HepG2 (cell line): ENCODE data around the gene USP7. TPM values are rescaled to one million over a fixed set of nuclear protein-coding genes. Genes with fewer than 3 reads are reported as not detected.

ENCODE experiments used
- CREB3 ChIP-seq: sonication (generic); formaldehyde crosslinking; IDR thresholded peaks from 2 replicates; pipeline ENCODE4 v1.5.0; 2020; ENCODE audit warnings: missing genetic modification reagents
- FOXK1 ChIP-seq: sonication (generic); formaldehyde crosslinking; IDR thresholded peaks from 2 replicates; pipeline ENCODE4 v1.4.0; 2020; ENCODE audit warnings: low read depth, missing genetic modification reagents, borderline replicate concordance
- ISL2 ChIP-seq: sonication (generic); formaldehyde crosslinking; IDR thresholded peaks from 2 replicates; pipeline ENCODE4 v1.5.0; 2020; ENCODE audit warnings: missing genetic modification reagents
- NFE2L1 ChIP-seq: sonication (generic); formaldehyde crosslinking; IDR thresholded peaks from 2 replicates; pipeline ENCODE4 v1.4.0; 2020; ENCODE audit warnings: missing genetic modification reagents, mild to moderate bottlenecking, borderline replicate concordance
- NFIB ChIP-seq: sonication (generic); formaldehyde crosslinking; IDR thresholded peaks from 2 replicates; pipeline ENCODE4 v1.9.0; 2021; ENCODE audit warnings: missing genetic modification reagents, mild to moderate bottlenecking, borderline replicate concordance
- NR2C2 ChIP-seq: sonication (generic); formaldehyde crosslinking; IDR thresholded peaks from 2 replicates; pipeline ENCODE4 v1.4.0; 2020; ENCODE audit warnings: missing genetic modification reagents, mild to moderate bottlenecking, moderate library complexity, borderline replicate concordance
- RAD21 ChIP-seq: fragments of 450-650 bp; formaldehyde crosslinking; IDR thresholded peaks from 2 replicates; pipeline ENCODE4 v1.5.0; 2020; ENCODE audit warnings: mild to moderate bottlenecking
- SETDB1 ChIP-seq: sonication (generic); formaldehyde crosslinking; IDR thresholded peaks from 2 replicates; pipeline ENCODE4 v1.5.1; 2020; ENCODE audit warnings: missing genetic modification reagents, mild to moderate bottlenecking, borderline replicate concordance
- SYNCRIP ChIP-seq: fragments of 200-400 bp; formaldehyde crosslinking; IDR thresholded peaks from 2 replicates; pipeline ENCODE4 v1.6.1; 2018; ENCODE audit warnings: mild to moderate bottlenecking, low read depth, low read length; ENCODE audit not compliant: insufficient read depth
- ZBTB8A ChIP-seq: sonication (generic); formaldehyde crosslinking; IDR thresholded peaks from 2 replicates; pipeline ENCODE4 v1.4.0; 2020; ENCODE audit warnings: mild to moderate bottlenecking, low read depth, missing genetic modification reagents, borderline replicate concordance
- ZFP62 ChIP-seq: sonication (generic); formaldehyde crosslinking; IDR thresholded peaks from 2 replicates; pipeline ENCODE4 v1.4.0; 2020; ENCODE audit warnings: missing genetic modification reagents
- ZNF430 ChIP-seq: sonication (generic); formaldehyde crosslinking; IDR thresholded peaks from 2 replicates; pipeline ENCODE4 v1.9.0; 2021; ENCODE audit warnings: mild to moderate bottlenecking, missing genetic modification reagents
- ZNF577 ChIP-seq: sonication (generic); formaldehyde crosslinking; IDR thresholded peaks from 2 replicates; pipeline ENCODE4 v1.4.0; 2020; ENCODE audit warnings: mild to moderate bottlenecking, low read depth, missing genetic modification reagents, borderline replicate concordance
- ZNF609 ChIP-seq: sonication (generic); formaldehyde crosslinking; IDR thresholded peaks from 2 replicates; pipeline ENCODE4 v1.4.0; 2020; ENCODE audit warnings: mild to moderate bottlenecking, missing genetic modification reagents, borderline replicate concordance
- ZNF672 ChIP-seq: sonication (generic); formaldehyde crosslinking; IDR thresholded peaks from 2 replicates; pipeline ENCODE4 v1.8.1; 2022; ENCODE audit warnings: missing genetic modification reagents
- ZNF790 ChIP-seq: sonication (generic); formaldehyde crosslinking; IDR thresholded peaks from 2 replicates; pipeline ENCODE4 v1.8.0; 2022; ENCODE audit warnings: missing genetic modification reagents, mild to moderate bottlenecking, borderline replicate concordance
- ZSCAN5A ChIP-seq: sonication (generic); formaldehyde crosslinking; IDR thresholded peaks from 2 replicates; pipeline ENCODE4 v1.8.0; 2022; ENCODE audit warnings: mild to moderate bottlenecking, missing genetic modification reagents, borderline replicate concordance
- polyA plus RNA-seq, 8 experiments: library from polyadenylated mRNA; depleted of rRNA in 3 of 8; stranded (reverse) in 7 of 8; unstranded in 1 of 8; fragments of >200 nt; fragmentation: Illumina TruSeq in 4 of 8; extraction: Trizol in 4 of 8; gene quantifications; 2 replicates each; pipeline versions ENCODE4 v1.2.1 to v1.2.3, GENCODE V29; 2011 to 2016; ENCODE audit warnings: low read depth in 4 of 8, missing spikeins in 1 of 8, mixed read lengths in 1 of 8; ENCODE audit not compliant: insufficient read depth in 1 of 8
- total RNA-seq, 5 experiments: library from RNA; depleted of rRNA; stranded (reverse); fragments of >200 nt; fragmentation: Illumina TruSeq; extraction: Trizol; gene quantifications; 2 replicates each; pipeline ENCODE4 v1.2.3, GENCODE V29; 2016; ENCODE audit warnings: low read depth in 1 of 5
- TF ChIP-seq, protein P1 (sequence below): IDR thresholded peaks from 2 replicates; pipeline ENCODE4 v1.4.0; 2020; ENCODE audit warnings: mild to moderate bottlenecking, missing genetic modification reagents

The USP7 gene
- total and polyA plus RNA-seq, 2 of the 13 experiments (the other 11 are each of a cell fraction or from before 2014, with no cell fraction given), result 52.5 to 173 TPM

DNA sequence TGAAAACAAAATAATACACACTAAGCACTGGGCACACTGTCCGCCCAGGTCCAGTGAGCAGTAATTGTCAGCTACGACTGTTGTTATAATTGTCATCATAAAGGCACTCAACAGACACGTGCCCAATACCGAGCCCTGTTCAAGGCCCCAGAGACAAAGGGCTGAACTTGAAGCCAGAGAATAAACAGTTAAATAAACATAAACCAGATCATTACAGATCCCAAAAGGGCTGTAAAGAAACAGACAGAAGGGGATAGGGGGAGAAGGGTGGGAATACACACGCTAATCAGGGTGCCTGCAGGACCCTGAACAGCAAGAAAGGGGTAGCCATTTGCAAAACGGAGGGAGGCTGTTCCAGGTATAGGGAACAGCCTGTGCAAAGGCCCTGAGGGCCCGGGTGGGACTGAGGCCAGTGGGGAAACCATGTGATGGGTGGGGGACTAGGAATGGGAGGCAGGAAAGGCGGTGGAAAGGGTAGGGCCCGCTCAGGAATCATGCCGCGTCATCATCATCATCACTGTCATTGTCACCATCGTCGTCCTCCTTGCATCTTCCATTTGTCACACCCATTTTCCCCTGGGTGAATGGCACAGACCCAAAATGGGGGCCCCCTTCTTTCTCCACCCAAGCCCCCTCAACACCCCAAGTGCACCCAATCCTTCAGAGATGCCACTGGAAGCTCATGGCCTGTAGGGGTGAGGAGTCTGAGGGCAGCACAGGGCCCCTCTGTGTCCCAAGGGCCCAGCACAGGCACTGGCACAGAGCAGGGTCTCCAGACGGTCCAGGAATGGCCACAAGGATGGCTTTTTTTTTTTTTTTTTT lies 101.2 kb downstream of the USP7 start (continued):
- TF ChIP-seq ZNF609 (CRISPR knock-in tag) (no peak), NFE2L1 (CRISPR knock-in tag) (no peak), ZNF430 (CRISPR knock-in tag) (peak; percentile 52; the same call in 1 of the 2 replicates), ZSCAN5A (no peak), ZFP62 (no peak), SETDB1 (CRISPR knock-in tag) (no peak), RAD21 (CRISPR knock-in tag) (no peak), ZBTB8A (no peak), FOXK1 (CRISPR knock-in tag) (no peak), NR2C2 (CRISPR knock-in tag) (no peak), NFIB (no peak), ISL2 (no peak), SYNCRIP (no peak), CREB3 (CRISPR knock-in tag) (no peak), ZNF672 (CRISPR knock-in tag) (no peak), ZNF790 (CRISPR knock-in tag) (no peak), ZNF577 (CRISPR knock-in tag) (no peak)
- TF ChIP-seq, protein P1, sequence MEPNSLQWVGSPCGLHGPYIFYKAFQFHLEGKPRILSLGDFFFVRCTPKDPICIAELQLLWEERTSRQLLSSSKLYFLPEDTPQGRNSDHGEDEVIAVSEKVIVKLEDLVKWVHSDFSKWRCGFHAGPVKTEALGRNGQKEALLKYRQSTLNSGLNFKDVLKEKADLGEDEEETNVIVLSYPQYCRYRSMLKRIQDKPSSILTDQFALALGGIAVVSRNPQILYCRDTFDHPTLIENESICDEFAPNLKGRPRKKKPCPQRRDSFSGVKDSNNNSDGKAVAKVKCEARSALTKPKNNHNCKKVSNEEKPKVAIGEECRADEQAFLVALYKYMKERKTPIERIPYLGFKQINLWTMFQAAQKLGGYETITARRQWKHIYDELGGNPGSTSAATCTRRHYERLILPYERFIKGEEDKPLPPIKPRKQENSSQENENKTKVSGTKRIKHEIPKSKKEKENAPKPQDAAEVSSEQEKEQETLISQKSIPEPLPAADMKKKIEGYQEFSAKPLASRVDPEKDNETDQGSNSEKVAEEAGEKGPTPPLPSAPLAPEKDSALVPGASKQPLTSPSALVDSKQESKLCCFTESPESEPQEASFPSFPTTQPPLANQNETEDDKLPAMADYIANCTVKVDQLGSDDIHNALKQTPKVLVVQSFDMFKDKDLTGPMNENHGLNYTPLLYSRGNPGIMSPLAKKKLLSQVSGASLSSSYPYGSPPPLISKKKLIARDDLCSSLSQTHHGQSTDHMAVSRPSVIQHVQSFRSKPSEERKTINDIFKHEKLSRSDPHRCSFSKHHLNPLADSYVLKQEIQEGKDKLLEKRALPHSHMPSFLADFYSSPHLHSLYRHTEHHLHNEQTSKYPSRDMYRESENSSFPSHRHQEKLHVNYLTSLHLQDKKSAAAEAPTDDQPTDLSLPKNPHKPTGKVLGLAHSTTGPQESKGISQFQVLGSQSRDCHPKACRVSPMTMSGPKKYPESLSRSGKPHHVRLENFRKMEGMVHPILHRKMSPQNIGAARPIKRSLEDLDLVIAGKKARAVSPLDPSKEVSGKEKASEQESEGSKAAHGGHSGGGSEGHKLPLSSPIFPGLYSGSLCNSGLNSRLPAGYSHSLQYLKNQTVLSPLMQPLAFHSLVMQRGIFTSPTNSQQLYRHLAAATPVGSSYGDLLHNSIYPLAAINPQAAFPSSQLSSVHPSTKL, result no peak
